Lung (tissue), 12 donors: ENCODE measurements around the gene PDE4B. TPM values are rescaled to one million over a fixed set of nuclear protein-coding genes. Genes with fewer than 3 reads are reported as not detected.

Experiments
- ATAC-seq: fragments of 200-7000 bp; cut with Tn5 transposase; one replicate; pipeline ENCODE4 v1.9.1; 2020; ENCODE audit warnings: moderate number of reproducible peaks; ENCODE audit not compliant: insufficient read depth, low FRiP score
- DNase-seq, 3 donors: peaks; one replicate each; pipeline ENCODE4 v3.0.0-alpha.2; 2013 to 2017
- H3K27ac ChIP-seq, 2 donors: one replicate each; pipeline ENCODE4 v1.5.1; 2013; ENCODE audit warnings: mild to moderate bottlenecking in 2 of 2, moderate library complexity in 2 of 2, control low read depth in 1 of 2, inconsistent platforms in 1 of 2, low read depth in 1 of 2, low read length in 1 of 2
- H3K27me3 ChIP-seq, 3 donors: one replicate each; pipeline ENCODE4 v1.5.1; 2013; ENCODE audit warnings: low read length in 2 of 3; ENCODE audit not compliant: control insufficient read depth in 3 of 3, insufficient read depth in 3 of 3
- H3K36me3 ChIP-seq, 4 donors: one replicate each; pipeline ENCODE4 v1.5.1; 2013; ENCODE audit warnings: low read length in 4 of 4, mild to moderate bottlenecking in 1 of 4, moderate library complexity in 1 of 4; ENCODE audit not compliant: control insufficient read depth in 4 of 4, insufficient read depth in 4 of 4
- H3K4me1 ChIP-seq, 5 donors: one replicate each; pipeline ENCODE4 v1.5.1; 2013; ENCODE audit warnings: low read length in 5 of 5, mild to moderate bottlenecking in 2 of 5, moderate library complexity in 1 of 5; ENCODE audit not compliant: control insufficient read depth in 5 of 5, insufficient read depth in 5 of 5
- H3K4me3 ChIP-seq: one replicate; pipeline ENCODE4 v1.5.1; 2013; ENCODE audit warnings: mild to moderate bottlenecking, control low read depth, moderate library complexity
- H3K9ac ChIP-seq, 2 donors: one replicate each; pipeline ENCODE4 v1.5.1; 2013; ENCODE audit warnings: low read length in 2 of 2, control low read depth in 1 of 2; ENCODE audit not compliant: insufficient read depth in 1 of 2
- H3K9me3 ChIP-seq, 4 donors: one replicate each; pipeline ENCODE4 v1.5.1; 2013; ENCODE audit warnings: low read length in 3 of 4, mild to moderate bottlenecking in 1 of 4, moderate library complexity in 1 of 4; ENCODE audit not compliant: control insufficient read depth in 4 of 4, insufficient read depth in 3 of 4
- CTCF ChIP-seq: IDR thresholded peaks from 2 replicates; pipeline ENCODE4 v1.5.1; 2012; ENCODE audit warnings: mild to moderate bottlenecking; ENCODE audit errors: control extremely low read depth, extremely low read depth
- WGBS, 2 donors: extraction: QIAGEN DNeasy Blood & Tissue Kit; methylation state at CpG; one replicate each; pipeline ENCODE4 v1.1.7; 2013; 5-methylcytosine and 5-hydroxymethylcytosine counted together
- polyA plus RNA-seq, 2 donors: library from polyadenylated mRNA; stranded (reverse); fragments of 200-250 nt; gene quantifications; one replicate each; pipeline ENCODE4 v1.2.1, GENCODE V29; 2013
- total RNA-seq, 2 donors: library from RNA; depleted of rRNA in 1 of 2; stranded (reverse); fragments of >200 nt in 1 of 2; gene quantifications; one replicate each; pipeline ENCODE4 v1.2.1, GENCODE V29; 2014 to 2021
- donor health status: control.
- donor health status: control.
- donor health status: Bipolar disorder and iron deficiency.
- donor health status: healthy.
- donor health status: DM: yes; HTN: yes; CAD: no.

Gene PDE4B
- total and polyA plus RNA-seq, 4 donors: 4.0 to 96.2 (median 20.2) TPM

- no peak for DNase-seq
- WGBS, 2 donors: 71 to 81% methylated on average over 5 of the region's 5 CpGs
- no peak for TF ChIP-seq CTCF
- Histone ChIP-seq H3K27me3 (no peaks in the 10 kb centered on the region), H3K9me3 (peaks cover 0 to 8% (median 0%) of the 10 kb centered on the region in 4 donors), H3K27ac (no peak overlapping the region), H3K9ac (no peak overlapping the region), H3K36me3 (no peaks in the 10 kb centered on the region), H3K4me1 (peaks cover 0 to 8% (median 5%) of the 10 kb centered on the region in 5 donors), H3K4me3 (no peak overlapping the region)
- ATAC-seq: no peak
These were observed 590.5 kb downstream of the PDE4B start for GRCh38 chr1:66383168-66383567.

- 27 to 66% methylated on average over 1 of the region's 1 CpG for WGBS, 2 donors
- Histone ChIP-seq H3K4me1 (peaks cover 0 to 8% (median 5%) of the 10 kb centered on the region in 5 donors), H3K9ac (no peak overlapping the region), H3K27me3 (no peaks in the 10 kb centered on the region), H3K36me3 (no peaks in the 10 kb centered on the region), H3K27ac (no peak overlapping the region), H3K9me3 (peaks cover 0 to 8% (median 0%) of the 10 kb centered on the region in 4 donors), H3K4me3 (no peak overlapping the region)
- TF ChIP-seq CTCF: no peak
- DNase-seq (no peak), ATAC-seq (no peak)
These were observed 590.9 kb downstream of the PDE4B start for GRCh38 chr1:66383611-66384010.

GRCh38 chr1:66384258-66384921 lies 591.7 kb downstream of the PDE4B start:
- WGBS, 2 donors: 93 to 94% methylated on average over 1 of the region's 1 CpG
- no peak overlapping the region for H3K27ac ChIP-seq

More at GRCh38 chr1:66384258-66384921, 591.7 kb downstream of the PDE4B start:
- no peaks in the 10 kb centered on the region for H3K36me3 ChIP-seq
- peaks cover 0 to 8% (median 0%) of the 10 kb centered on the region in 4 donors for H3K9me3 ChIP-seq
- DNase-seq (no peak), ATAC-seq (no peak)
- no peak for TF ChIP-seq CTCF
- peaks cover 0 to 8% (median 5%) of the 10 kb centered on the region in 5 donors for H3K4me1 ChIP-seq
- H3K9ac ChIP-seq: no peak overlapping the region
- no peaks in the 10 kb centered on the region for H3K27me3 ChIP-seq
- H3K4me3 ChIP-seq: no peak overlapping the region
